Stimulated activated CD4-positive, alpha-beta T cell treated with anti-CD3 and anti-CD28 coated beads, Interleukin-1b, Interleukin-23, amount 100 ng/mL, for 1 hour (primary cell): ENCODE measurements around the gene EXOC4.
"Not testable (repeated sequence)": the region's sequence is repeated elsewhere in the genome, so short reads cannot be mapped to it uniquely, and the experiment has no call there.

Experiments used
- DNase-seq, 2 donors: peaks; one replicate each; pipeline ENCODE4 v3.0.0-alpha.2; 2020; ENCODE audit warnings: low read depth in 2 of 2

The EXOC4 gene

GRCh38 chr7:133978502-133979295, 725.8 kb downstream of the EXOC4 start:
- no peak for DNase-seq

GRCh38 chr7:133980804-133981203, 727.9 kb downstream of the EXOC4 start:
- DNase-seq: no peak

- no peak for DNase-seq
Measured at GRCh38 chr7:133983685-133984419, 731.0 kb downstream of the EXOC4 start.

- no peak for DNase-seq
Measured at GRCh38 chr7:133985300-133985699, 732.4 kb downstream of the EXOC4 start.

GRCh38 chr7:133987582-133987981, 734.7 kb downstream of the EXOC4 start:
- no peak for DNase-seq

GRCh38 chr7:133993547-133993946, 740.7 kb downstream of the EXOC4 start:
- DNase-seq: no peak

- DNase-seq: not testable (repeated sequence)
Measured at GRCh38 chr7:133994100-133994499, 741.2 kb downstream of the EXOC4 start.

GRCh38 chr7:133997463-133997862, 744.6 kb downstream of the EXOC4 start:
- no peak for DNase-seq

GRCh38 chr7:133999178-133999577, 746.3 kb downstream of the EXOC4 start:
- DNase-seq: no peak

GRCh38 chr7:134004829-134005505, 752.1 kb downstream of the EXOC4 start:
- no peak for DNase-seq

- DNase-seq: no peak
Measured at GRCh38 chr7:134009314-134010110, 756.6 kb downstream of the EXOC4 start.

GRCh38 chr7:134013249-134013648, 760.4 kb downstream of the EXOC4 start:
- no peak for DNase-seq

- no peak for DNase-seq
Measured at GRCh38 chr7:134014935-134015334, 762.1 kb downstream of the EXOC4 start.

- no peak for DNase-seq
Measured at GRCh38 chr7:134016223-134016941, 763.5 kb downstream of the EXOC4 start.

GRCh38 chr7:134016942-134017303, 764.0 kb downstream of the EXOC4 start:
- no peak for DNase-seq

GRCh38 chr7:134018306-134018705, 765.4 kb downstream of the EXOC4 start:
- no peak for DNase-seq

GRCh38 chr7:134019251-134019650, 766.4 kb downstream of the EXOC4 start:
- DNase-seq: no peak

GRCh38 chr7:134021836-134022235, 769.0 kb downstream of the EXOC4 start:
- no peak for DNase-seq

- no peak for DNase-seq
Measured at GRCh38 chr7:134022286-134022911, 769.5 kb downstream of the EXOC4 start.

- no peak for DNase-seq
Measured at GRCh38 chr7:134024739-134025138, 771.9 kb downstream of the EXOC4 start.

- DNase-seq: no peak
Measured at GRCh38 chr7:134028853-134029252, 776.0 kb downstream of the EXOC4 start.
